K562 (cell line): ENCODE data around the gene RAI1. TPM values are rescaled to one million over a fixed set of nuclear protein-coding genes. Genes with fewer than 3 reads are reported as not detected.

Experiments
- ATAC-seq: fragments of 200-7000 bp; cut with Tn5 transposase; 3 replicates; pipeline ENCODE4 v1.9.1; 2020; ENCODE audit warnings: moderate library complexity
- BruUV-seq: library from RNA; stranded (reverse); fragments of 400-500 nt; replicated peaks from 2 replicates; lab custom pipeline; 2021; lab: Mats Ljungman, UMichigan
- CTCF ChIA-PET: fragments of 300-600 bp; formaldehyde crosslinking; extraction: SDS; loops from one replicate; lab custom pipeline; 2021; ENCODE audit warnings: low intra/inter-chr PET ratio; lab: Yijun Ruan, JAX
- POLR2A ChIA-PET: fragments of 300-600, 350-650 bp; sonication (Branson Sonifier 250); formaldehyde crosslinking; extraction: SDS; loops from one replicate; lab custom pipeline; 2021; ENCODE audit warnings: antibody characterized with exemption, inconsistent platforms; lab: Yijun Ruan, JAX
- DNase-seq, 4 experiments: peaks; one replicate each; pipeline versions ENCODE4 v3.0.0 to v3.0.0-alpha.2; 2011 to 2018; ENCODE audit warnings: low spot score in 3 of 4, mixed read lengths in 3 of 4; ENCODE audit errors: extremely low read depth in 1 of 4
- FAIRE-seq: peaks from 2 replicates; lab custom pipeline; 2011; peaks lifted over from hg19 to GRCh38; lab: Jason Lieb, UNC
- H2AFZ ChIP-seq: 2 replicates; pipeline ENCODE4 v1.6.0; 2011; ENCODE audit warnings: low read depth, low read length, control low read depth, inconsistent platforms
- H3K27ac ChIP-seq: fragments of 200-600 bp; 3 replicates; pipeline ENCODE4 v1.8.0; 2011; ENCODE audit warnings: low read depth, mild to moderate bottlenecking, control low read depth, inconsistent platforms, low read length, moderate library complexity, mixed read lengths; ENCODE audit errors: extremely low read depth
- H3K27me3 ChIP-seq, 2 experiments: fragments of 300-600 bp in 1 of 2; 2 replicates in 1 of 2; 3 replicates in 1 of 2; pipeline versions ENCODE4 v1.6.0 to v1.8.0; 2011; ENCODE audit warnings: inconsistent platforms in 2 of 2, low read length in 2 of 2, mild to moderate bottlenecking in 1 of 2, mixed read lengths in 1 of 2, moderate library complexity in 1 of 2; ENCODE audit not compliant: control insufficient read depth in 2 of 2, insufficient read depth in 2 of 2
- H3K36me3 ChIP-seq: fragments of 300-600 bp; 3 replicates; pipeline ENCODE4 v1.8.0; 2011; ENCODE audit warnings: mild to moderate bottlenecking, low read length, inconsistent platforms; ENCODE audit not compliant: control insufficient read depth, insufficient read depth
- H3K4me1 ChIP-seq, 2 experiments: fragments of 200-600 bp in 1 of 2; replicated peaks in 1 of 2; 2 replicates in 1 of 2; 3 replicates in 1 of 2; pipeline versions ENCODE4 v1.5.1 to v1.8.0; 2011; ENCODE audit warnings: inconsistent platforms in 2 of 2, low read length in 2 of 2, mild to moderate bottlenecking in 1 of 2, mixed read lengths in 1 of 2, moderate library complexity in 1 of 2; ENCODE audit not compliant: control insufficient read depth in 2 of 2, insufficient read depth in 2 of 2
- H3K4me2 ChIP-seq: 2 replicates; pipeline ENCODE4 v1.6.1; 2011; ENCODE audit warnings: low read length, control low read depth, inconsistent platforms, mixed read lengths; ENCODE audit not compliant: insufficient read depth
- H3K4me3 ChIP-seq: fragments of 200-600 bp; sonication (generic), shearing (Covaris generic); 2 replicates; pipeline ENCODE4 v1.5.1; 2016; ENCODE audit warnings: control low read depth, inconsistent platforms
- H3K79me2 ChIP-seq: fragments of 200-600 bp; 3 replicates; pipeline ENCODE4 v1.8.0; 2011; ENCODE audit warnings: low read length, inconsistent platforms; ENCODE audit not compliant: control insufficient read depth, insufficient read depth
- H3K9ac ChIP-seq, 2 experiments: 2 replicates each; pipeline versions ENCODE4 v1.6.0 to v1.6.1; 2011; ENCODE audit warnings: low read depth in 2 of 2, low read length in 2 of 2, control low read depth in 1 of 2, inconsistent platforms in 1 of 2, mild to moderate bottlenecking in 1 of 2, mixed read lengths in 1 of 2; ENCODE audit not compliant: insufficient read depth in 1 of 2
- H3K9me1 ChIP-seq: one replicate; pipeline ENCODE4 v1.6.0; 2011; ENCODE audit warnings: inconsistent platforms, mild to moderate bottlenecking, low read length, moderate library complexity; ENCODE audit not compliant: control insufficient read depth, insufficient read depth
- H3K9me3 ChIP-seq: replicated peaks from 2 replicates; pipeline ENCODE4 v1.5.1; 2011; ENCODE audit warnings: low read depth, low read length, inconsistent platforms; ENCODE audit not compliant: control insufficient read depth, insufficient read depth
- H4K20me1 ChIP-seq: replicated peaks from 2 replicates; pipeline ENCODE4 v1.6.1; 2011; ENCODE audit warnings: low read length, inconsistent platforms, mixed read lengths; ENCODE audit not compliant: control insufficient read depth, insufficient read depth
- DMBX1 ChIP-seq: fragments of 250-450 bp; sonication (Bioruptor Pico); IDR thresholded peaks from 2 replicates; pipeline ENCODE4 v1.8.0; 2022; ENCODE audit warnings: inconsistent platforms, mild to moderate bottlenecking, moderate library complexity, borderline replicate concordance
- NCOA2 ChIP-seq, 2 experiments: fragments of 450-650 bp; IDR thresholded peaks; 2 replicates each; pipeline ENCODE4 v1.6.1; 2018; ENCODE audit warnings: mild to moderate bottlenecking in 2 of 2, moderate library complexity in 1 of 2; ENCODE audit not compliant: partially characterized antibody in 2 of 2
- NR1H2 ChIP-seq: sonication (generic); formaldehyde crosslinking; IDR thresholded peaks from 2 replicates; pipeline ENCODE4 v1.4.0; 2020; ENCODE audit warnings: mild to moderate bottlenecking, missing genetic modification reagents
- RAD21 ChIP-seq, 2 experiments: fragments of 250-450 bp in 1 of 2; fragments of 450-650 bp in 1 of 2; sonication (Bioruptor Pico) in 1 of 2; formaldehyde crosslinking in 1 of 2; IDR thresholded peaks in 1 of 2; conservative IDR thresholded peaks in 1 of 2; 2 replicates each; pipeline versions ENCODE4 v1.4.0 to v1.8.0; 2020 to 2022; ENCODE audit warnings: mild to moderate bottlenecking in 2 of 2, moderate library complexity in 1 of 2
- ZNF518B ChIP-seq: fragments of 250-450 bp; sonication (Bioruptor Pico); IDR thresholded peaks from 2 replicates; pipeline ENCODE4 v1.5.0; 2021; ENCODE audit warnings: mild to moderate bottlenecking, moderate library complexity
- WGBS: fragments of 100-300 bp; shearing (Covaris generic); methylation state at CpG from one replicate; pipeline ENCODE4 v1.1.6; 2016; ENCODE audit warnings: low coverage, mixed read lengths; ENCODE audit not compliant: insufficient coverage; ENCODE audit errors: missing lambda C conversion rate; 5-methylcytosine and 5-hydroxymethylcytosine counted together
- in situ Hi-C: fragments of 300-500 bp; cut with MboI; formaldehyde crosslinking; loops from 4 replicates; pipeline ENCODE4 v1.15.0; 2018; ENCODE audit warnings: inconsistent platforms, mixed read lengths
- intact Hi-C: fragments of 100-400 bp; cut with micrococcal nuclease; formaldehyde crosslinking; loops from 2 replicates; pipeline ENCODE4 v1.14.2; 2022
- polyA plus RNA-seq, 8 experiments: library from polyadenylated mRNA; depleted of rRNA in 4 of 8; stranded (reverse) in 5 of 8; unstranded in 3 of 8; fragments of >200 nt; fragmentation: Nextera tagmentation in 2 of 8; fragmentation: Illumina TruSeq in 1 of 8; extraction: Ambion mirVana in 2 of 8; extraction: Trizol in 1 of 8; gene quantifications; 2 replicates each; pipeline versions ENCODE4 v1.2.1 to v1.2.3, GENCODE V29; 2011 to 2014; ENCODE audit warnings: inconsistent platforms in 1 of 8, missing spikeins in 1 of 8
- total RNA-seq, 7 experiments: library from RNA; depleted of rRNA in 6 of 7; stranded (reverse); fragments of >200 nt in 6 of 7; fragmentation: Illumina TruSeq in 2 of 7; extraction: Trizol in 2 of 7; gene quantifications; 2 replicates each; pipeline versions ENCODE4 v1.2.1 to v1.2.3, GENCODE V29; 2011 to 2021; ENCODE audit warnings: low replicate concordance in 1 of 7
- TF ChIP-seq, protein P1 (sequence below), 3 experiments: fragments of 200-800 bp in 1 of 3; fragments of 250-450 bp in 1 of 3; fragments of 450-650 bp in 1 of 3; sonication (Bioruptor Pico) in 1 of 3; sonication (Bioruptor generic) in 1 of 3; formaldehyde crosslinking in 1 of 3; IDR thresholded peaks; 2 replicates each; pipeline versions ENCODE4 v1.6.1 to v1.8.0; 2016 to 2022; ENCODE audit warnings: mild to moderate bottlenecking in 2 of 3, missing genetic modification characterization in 2 of 3, missing compliant biosample characterization in 1 of 3, moderate library complexity in 1 of 3
- TF ChIP-seq, protein P2 (sequence below): fragments of 450-650 bp; formaldehyde crosslinking; IDR thresholded peaks from 2 replicates; pipeline ENCODE4 v1.4.0; 2022; ENCODE audit warnings: missing genetic modification characterization
- TF ChIP-seq, protein P3 (sequence below): fragments of 250-450 bp; sonication (Bioruptor Pico); IDR thresholded peaks from 2 replicates; pipeline ENCODE4 v1.8.0; 2022; ENCODE audit warnings: inconsistent platforms, mild to moderate bottlenecking, moderate library complexity, borderline replicate concordance

Gene RAI1
- total and polyA plus RNA-seq, 9 of the 15 experiments (the other 6 are each of a cell fraction or from before 2014, with no cell fraction given), result 0.68 to 19.9 (median 5.5) TPM

DNA sequence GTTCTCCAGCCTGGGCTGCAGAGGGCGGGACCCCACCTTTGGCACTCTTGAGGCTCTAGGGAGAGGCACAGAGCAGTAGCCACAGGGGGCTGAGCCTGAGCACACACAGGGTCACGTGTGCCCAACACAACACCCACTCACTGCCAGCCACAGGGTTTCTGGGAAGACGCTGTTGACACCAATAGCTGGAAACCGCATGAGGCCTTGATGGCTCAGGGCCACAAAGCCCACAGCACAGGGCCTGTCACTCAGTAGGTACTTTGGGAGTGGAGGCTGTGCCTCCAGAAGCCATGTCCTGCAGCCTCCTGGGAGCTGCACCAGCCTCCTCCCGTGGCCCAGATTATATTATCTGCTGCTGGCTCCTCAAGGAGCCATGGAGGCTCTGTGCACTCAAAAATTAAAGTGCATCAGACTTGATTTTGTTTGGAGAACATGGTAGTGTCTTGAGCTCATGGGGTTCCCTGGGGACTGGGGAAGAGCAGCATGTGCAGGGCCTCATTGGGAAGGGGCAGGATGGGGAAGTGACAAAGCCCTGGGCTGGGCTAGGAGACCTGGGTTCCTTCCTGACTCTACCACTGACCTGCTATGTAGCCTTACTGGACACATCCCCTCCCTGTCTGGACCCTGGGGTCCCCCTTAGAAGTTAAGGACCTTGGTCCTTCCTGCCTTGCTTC is 168.0 kb downstream of the RAI1 start:
- intact Hi-C loops, result no loop called here
- TF ChIP-seq, protein P1, sequence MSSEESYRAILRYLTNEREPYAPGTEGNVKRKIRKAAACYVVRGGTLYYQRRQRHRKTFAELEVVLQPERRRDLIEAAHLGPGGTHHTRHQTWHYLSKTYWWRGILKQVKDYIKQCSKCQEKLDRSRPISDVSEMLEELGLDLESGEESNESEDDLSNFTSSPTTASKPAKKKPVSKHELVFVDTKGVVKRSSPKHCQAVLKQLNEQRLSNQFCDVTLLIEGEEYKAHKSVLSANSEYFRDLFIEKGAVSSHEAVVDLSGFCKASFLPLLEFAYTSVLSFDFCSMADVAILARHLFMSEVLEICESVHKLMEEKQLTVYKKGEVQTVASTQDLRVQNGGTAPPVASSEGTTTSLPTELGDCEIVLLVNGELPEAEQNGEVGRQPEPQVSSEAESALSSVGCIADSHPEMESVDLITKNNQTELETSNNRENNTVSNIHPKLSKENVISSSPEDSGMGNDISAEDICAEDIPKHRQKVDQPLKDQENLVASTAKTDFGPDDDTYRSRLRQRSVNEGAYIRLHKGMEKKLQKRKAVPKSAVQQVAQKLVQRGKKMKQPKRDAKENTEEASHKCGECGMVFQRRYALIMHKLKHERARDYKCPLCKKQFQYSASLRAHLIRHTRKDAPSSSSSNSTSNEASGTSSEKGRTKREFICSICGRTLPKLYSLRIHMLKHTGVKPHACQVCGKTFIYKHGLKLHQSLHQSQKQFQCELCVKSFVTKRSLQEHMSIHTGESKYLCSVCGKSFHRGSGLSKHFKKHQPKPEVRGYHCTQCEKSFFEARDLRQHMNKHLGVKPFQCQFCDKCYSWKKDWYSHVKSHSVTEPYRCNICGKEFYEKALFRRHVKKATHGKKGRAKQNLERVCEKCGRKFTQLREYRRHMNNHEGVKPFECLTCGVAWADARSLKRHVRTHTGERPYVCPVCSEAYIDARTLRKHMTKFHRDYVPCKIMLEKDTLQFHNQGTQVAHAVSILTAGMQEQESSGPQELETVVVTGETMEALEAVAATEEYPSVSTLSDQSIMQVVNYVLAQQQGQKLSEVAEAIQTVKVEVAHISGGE (CRISPR knock-in tag; IDR thresholded peaks at IDR 0.05), result peak in 1 of 3 experiments; percentile 15; a peak in 1 of 6 replicates
- TF ChIP-seq RAD21 (CRISPR knock-in tag; conservative IDR thresholded peaks at IDR 0.05 in 1 of 2, IDR thresholded peaks at IDR 0.05 in 1 of 2) (peak in 1 of 2 experiments; percentile 18; a peak in 1 of 4 replicates), NR1H2 (no peak), ZNF518B (CRISPR knock-in tag) (no peak), DMBX1 (CRISPR knock-in tag) (peak; percentile 24; the same call in 1 of the 2 replicates), NCOA2 (IDR thresholded peaks at IDR 0.05; ENCODE audit: partially characterized antibody in 2 of 2) (no peak)
- TF ChIP-seq, protein P2, sequence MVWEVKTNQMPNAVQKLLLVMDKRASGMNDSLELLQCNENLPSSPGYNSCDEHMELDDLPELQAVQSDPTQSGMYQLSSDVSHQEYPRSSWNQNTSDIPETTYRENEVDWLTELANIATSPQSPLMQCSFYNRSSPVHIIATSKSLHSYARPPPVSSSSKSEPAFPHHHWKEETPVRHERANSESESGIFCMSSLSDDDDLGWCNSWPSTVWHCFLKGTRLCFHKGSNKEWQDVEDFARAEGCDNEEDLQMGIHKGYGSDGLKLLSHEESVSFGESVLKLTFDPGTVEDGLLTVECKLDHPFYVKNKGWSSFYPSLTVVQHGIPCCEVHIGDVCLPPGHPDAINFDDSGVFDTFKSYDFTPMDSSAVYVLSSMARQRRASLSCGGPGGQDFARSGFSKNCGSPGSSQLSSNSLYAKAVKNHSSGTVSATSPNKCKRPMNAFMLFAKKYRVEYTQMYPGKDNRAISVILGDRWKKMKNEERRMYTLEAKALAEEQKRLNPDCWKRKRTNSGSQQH (CRISPR knock-in tag), result no peak
- TF ChIP-seq, protein P3, sequence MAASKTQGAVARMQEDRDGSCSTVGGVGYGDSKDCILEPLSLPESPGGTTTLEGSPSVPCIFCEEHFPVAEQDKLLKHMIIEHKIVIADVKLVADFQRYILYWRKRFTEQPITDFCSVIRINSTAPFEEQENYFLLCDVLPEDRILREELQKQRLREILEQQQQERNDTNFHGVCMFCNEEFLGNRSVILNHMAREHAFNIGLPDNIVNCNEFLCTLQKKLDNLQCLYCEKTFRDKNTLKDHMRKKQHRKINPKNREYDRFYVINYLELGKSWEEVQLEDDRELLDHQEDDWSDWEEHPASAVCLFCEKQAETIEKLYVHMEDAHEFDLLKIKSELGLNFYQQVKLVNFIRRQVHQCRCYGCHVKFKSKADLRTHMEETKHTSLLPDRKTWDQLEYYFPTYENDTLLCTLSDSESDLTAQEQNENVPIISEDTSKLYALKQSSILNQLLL (CRISPR knock-in tag), result no peak

More for the DNA sequence above, 168.0 kb downstream of the RAI1 start:
- H3K36me3 ChIP-seq, result no peaks in the 10 kb centered on the region
- peaks cover 40 to 71% of the 10 kb centered on the region in 2 experiments for H3K4me1 ChIP-seq
- no TSS peak for BruUV-seq
- no peak overlapping the region for H3K4me3 ChIP-seq
- no peaks in the 10 kb centered on the region for H3K9me1 ChIP-seq
- FAIRE-seq (peak; percentile 80), ATAC-seq (peak; percentile 48), DNase-seq (peak; percentile 48 to 74 (median 52))
- H4K20me1 ChIP-seq, result no peaks in the 10 kb centered on the region
- in situ Hi-C loops, result no loop called here
- WGBS, result 30% methylated on average over 2 of the region's 5 CpGs
- no peaks in the 10 kb centered on the region for H3K79me2 ChIP-seq
- no peaks in the 10 kb centered on the region for H3K27me3 ChIP-seq
- POLR2A ChIA-PET, result interaction anchor here (0.7 to 5.7 kb wide), 4 partner anchors 9 to 172 kb away, joined by 3 to 39 read pairs (median 9); partner anchors contain the start of gene SREBF1
- peak overlapping the region; percentile 94 for H3K27ac ChIP-seq
- H2AFZ ChIP-seq, result peak overlapping the region; percentile 84
- no peaks in the 10 kb centered on the region for H3K9me3 ChIP-seq
- peak overlapping the region; percentile 44; the same call in 1 of the 2 replicates for H3K4me2 ChIP-seq
- CTCF ChIA-PET, result no interaction called here
- peak overlapping the region; percentile 64 to 76 for H3K9ac ChIP-seq
